Vagina (tissue), 2 donors: ENCODE data around the gene KIAA1755.

ENCODE experiments used
- POLR2AphosphoS5 ChIP-seq, 2 donors: sonication (generic); formaldehyde crosslinking; IDR thresholded peaks; one replicate each; pipeline ENCODE4 v1.9.0; 2017; ENCODE audit warnings: antibody characterized with exemption in 2 of 2, mild to moderate bottlenecking in 2 of 2, low read depth in 1 of 2; ENCODE audit not compliant: insufficient read depth in 1 of 2
- TF ChIP-seq, protein P1 (sequence below), 3 experiments: fragments of 450-650 bp in 2 of 3; fragments of 200-600 bp in 1 of 3; sonication (generic) in 1 of 3; IDR thresholded peaks; one replicate each; pipeline ENCODE4 v1.5.1; 2017 to 2019; ENCODE audit warnings: antibody characterized with exemption in 3 of 3, mild to moderate bottlenecking in 2 of 3, moderate library complexity in 2 of 3

DNA sequence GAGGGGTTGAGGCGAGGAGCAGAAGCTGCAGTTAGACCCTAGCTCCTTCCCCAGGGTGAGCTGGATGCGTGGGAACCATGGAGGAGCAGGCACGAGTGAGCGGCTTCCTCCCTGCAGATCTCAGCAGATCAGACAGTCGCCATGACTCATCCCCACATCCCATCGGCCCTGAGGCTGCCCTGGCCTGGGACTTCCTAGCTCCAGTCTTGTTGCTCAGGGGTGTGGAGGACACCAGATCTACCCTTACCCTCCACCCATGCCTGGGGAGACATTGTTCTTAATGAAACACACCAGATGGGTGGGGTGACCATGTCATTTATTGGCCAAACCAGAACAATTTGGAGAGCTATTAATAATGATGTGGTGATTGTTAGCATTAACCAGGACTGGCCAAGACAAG lies 59.2 kb downstream of the KIAA1755 start:
- TF ChIP-seq, protein P1, sequence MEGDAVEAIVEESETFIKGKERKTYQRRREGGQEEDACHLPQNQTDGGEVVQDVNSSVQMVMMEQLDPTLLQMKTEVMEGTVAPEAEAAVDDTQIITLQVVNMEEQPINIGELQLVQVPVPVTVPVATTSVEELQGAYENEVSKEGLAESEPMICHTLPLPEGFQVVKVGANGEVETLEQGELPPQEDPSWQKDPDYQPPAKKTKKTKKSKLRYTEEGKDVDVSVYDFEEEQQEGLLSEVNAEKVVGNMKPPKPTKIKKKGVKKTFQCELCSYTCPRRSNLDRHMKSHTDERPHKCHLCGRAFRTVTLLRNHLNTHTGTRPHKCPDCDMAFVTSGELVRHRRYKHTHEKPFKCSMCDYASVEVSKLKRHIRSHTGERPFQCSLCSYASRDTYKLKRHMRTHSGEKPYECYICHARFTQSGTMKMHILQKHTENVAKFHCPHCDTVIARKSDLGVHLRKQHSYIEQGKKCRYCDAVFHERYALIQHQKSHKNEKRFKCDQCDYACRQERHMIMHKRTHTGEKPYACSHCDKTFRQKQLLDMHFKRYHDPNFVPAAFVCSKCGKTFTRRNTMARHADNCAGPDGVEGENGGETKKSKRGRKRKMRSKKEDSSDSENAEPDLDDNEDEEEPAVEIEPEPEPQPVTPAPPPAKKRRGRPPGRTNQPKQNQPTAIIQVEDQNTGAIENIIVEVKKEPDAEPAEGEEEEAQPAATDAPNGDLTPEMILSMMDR (IDR thresholded peaks at IDR 0.05), result no peak
- TF ChIP-seq POLR2AphosphoS5 (IDR thresholded peaks at IDR 0.05; ENCODE audit: insufficient read depth in 1 of 2, low read depth in 1 of 2), result no peak
